Anterior cingulate cortex (tissue), 58 donors: Measurements from ENCODE around the gene ANKS3.
A peak's percentile ranks its signal among the peaks of the same experiment; 100 is the strongest.

ENCODE experiments used
- DNase-seq, 58 donors: peaks; one replicate each; lab custom pipeline; 2025; lab: John Stamatoyannopoulos, UW

Gene ANKS3

GRCh38 chr16:4687946-4688673 is 46.0 kb downstream of the ANKS3 start:
- no peak for DNase-seq

GRCh38 chr16:4687416-4687815 is 46.7 kb downstream of the ANKS3 start:
- DNase-seq, result no peak

- no peak for DNase-seq
These were observed 47.4 kb downstream of the ANKS3 start for GRCh38 chr16:4686497-4687210.

GRCh38 chr16:4685776-4686496 is 48.1 kb downstream of the ANKS3 start:
- no peak for DNase-seq

- peak in 7 of 58 donors; percentile 9 to 35 (median 22) for DNase-seq
These were observed 48.8 kb downstream of the ANKS3 start for GRCh38 chr16:4685292-4685691.

- no peak for DNase-seq
These were observed 49.3 kb downstream of the ANKS3 start for GRCh38 chr16:4684763-4685162.

- peak in 2 of 58 donors; percentile 14 to 25 for DNase-seq
These were observed 49.9 kb downstream of the ANKS3 start for GRCh38 chr16:4684058-4684715.

- DNase-seq, result no peak
These were observed 50.6 kb downstream of the ANKS3 start for GRCh38 chr16:4683255-4684057.

GRCh38 chr16:4682616-4683254 is 51.3 kb downstream of the ANKS3 start:
- peak in 36 of 58 donors; percentile 8 to 69 (median 36) for DNase-seq

GRCh38 chr16:4682084-4682591 is 51.9 kb downstream of the ANKS3 start:
- DNase-seq, result no peak

- no peak for DNase-seq
These were observed 52.5 kb downstream of the ANKS3 start for GRCh38 chr16:4681471-4682083.

GRCh38 chr16:4680673-4681470 is 53.2 kb downstream of the ANKS3 start:
- peak in 7 of 58 donors; percentile 14 to 42 (median 20) for DNase-seq

GRCh38 chr16:4679850-4680636 is 54.0 kb downstream of the ANKS3 start:
- DNase-seq, result peak in 46 of 58 donors; percentile 18 to 74 (median 43)

GRCh38 chr16:4679156-4679849 is 54.8 kb downstream of the ANKS3 start:
- DNase-seq, result peak in 1 of 58 donors; percentile 17

GRCh38 chr16:4678596-4678995 is 55.5 kb downstream of the ANKS3 start:
- no peak for DNase-seq

GRCh38 chr16:4677994-4678393 is 56.1 kb downstream of the ANKS3 start:
- no peak for DNase-seq
